Activated T-helper 9 cell treated with anti-CD3 and anti-CD28 coated beads, Interleukin-2, amount 50 U/mL, for 16 hours (primary cell): ENCODE results near the gene TRMT10B.

Experiments
- DNase-seq: peaks from one replicate; pipeline ENCODE4 v3.0.0-alpha.2; 2020; ENCODE audit warnings: low read depth

TRMT10B gene

GRCh38 chr9:37753489-37754190, at the start of gene TRMT10B:
TSS of gene TRMT10B (plus strand) at chr9:37753805. CDS start at chr9:37761932, 8,127 bp downstream.
- DNase-seq: peak; percentile 63

GRCh38 chr9:37705787-37706186, 47.8 kb upstream of the TRMT10B start:
- DNase-seq: no peak

- no peak for DNase-seq
These were observed 47.3 kb upstream of the TRMT10B start for GRCh38 chr9:37706290-37706689.

GRCh38 chr9:37707748-37708147, 45.9 kb upstream of the TRMT10B start:
- DNase-seq: no peak

- no peak for DNase-seq
These were observed 43.6 kb upstream of the TRMT10B start for GRCh38 chr9:37710046-37710445.

GRCh38 chr9:37715260-37715659, 38.3 kb upstream of the TRMT10B start:
- DNase-seq: no peak

- no peak for DNase-seq
These were observed 37.6 kb upstream of the TRMT10B start for GRCh38 chr9:37715991-37716505.

GRCh38 chr9:37719526-37719925, 34.1 kb upstream of the TRMT10B start:
- no peak for DNase-seq

- no peak for DNase-seq
These were observed 26.6 kb upstream of the TRMT10B start for GRCh38 chr9:37727013-37727412.

- DNase-seq: no peak
These were observed 24.1 kb upstream of the TRMT10B start for GRCh38 chr9:37729499-37729898.

- no peak for DNase-seq
These were observed 23.3 kb upstream of the TRMT10B start for GRCh38 chr9:37730256-37730655.

GRCh38 chr9:37730839-37731238, 22.8 kb upstream of the TRMT10B start:
- DNase-seq: no peak

- no peak for DNase-seq
These were observed 21.4 kb upstream of the TRMT10B start for GRCh38 chr9:37732086-37732741.

- no peak for DNase-seq
These were observed 20.7 kb upstream of the TRMT10B start for GRCh38 chr9:37732952-37733351.

- DNase-seq: no peak
These were observed 14.4 kb upstream of the TRMT10B start for GRCh38 chr9:37739222-37739621.

GRCh38 chr9:37740128-37740527, 13.5 kb upstream of the TRMT10B start:
- no peak for DNase-seq

- DNase-seq: no peak
These were observed 12.8 kb upstream of the TRMT10B start for GRCh38 chr9:37740631-37741328.

- no peak for DNase-seq
These were observed 7.6 kb upstream of the TRMT10B start for GRCh38 chr9:37745970-37746369.

GRCh38 chr9:37746448-37747270, 6.9 kb upstream of the TRMT10B start:
- DNase-seq: no peak

GRCh38 chr9:37747271-37747753, 6.3 kb upstream of the TRMT10B start:
- DNase-seq: peak; percentile 23

- DNase-seq: no peak
These were observed 4.5 kb upstream of the TRMT10B start for GRCh38 chr9:37749129-37749528.

GRCh38 chr9:37751186-37751585, 2.4 kb upstream of the TRMT10B start:
- no peak for DNase-seq
